Endodermal cell (in vitro differentiated cells): ENCODE data around the gene MPG. TPM values are rescaled to one million over a fixed set of nuclear protein-coding genes. Genes with fewer than 3 reads are reported as not detected.

Experiments used
- DNase-seq: peaks from one replicate; pipeline ENCODE4 v3.0.0-alpha.2; 2017
- H3K27ac ChIP-seq: 2 replicates; pipeline ENCODE4 v1.5.1; 2013; ENCODE audit warnings: mild to moderate bottlenecking, low read depth, low read length, moderate library complexity
- H3K27me3 ChIP-seq: 2 replicates; pipeline ENCODE4 v1.6.1; 2013; ENCODE audit warnings: mild to moderate bottlenecking, low read length, moderate library complexity; ENCODE audit not compliant: insufficient read depth, control insufficient read depth, poor library complexity, severe bottlenecking
- H3K36me3 ChIP-seq: 2 replicates; pipeline ENCODE4 v1.7.0; 2013; ENCODE audit warnings: mild to moderate bottlenecking, low read length, moderate library complexity; ENCODE audit not compliant: control insufficient read depth, insufficient read depth
- H3K4me1 ChIP-seq: one replicate; pipeline ENCODE4 v1.7.0; 2013; ENCODE audit warnings: low read length; ENCODE audit not compliant: control insufficient read depth, insufficient read depth
- H3K4me3 ChIP-seq: 2 replicates; pipeline ENCODE4 v1.5.1; 2013; ENCODE audit warnings: mild to moderate bottlenecking, low read length, moderate library complexity
- H3K9ac ChIP-seq: 2 replicates; pipeline ENCODE4 v1.6.1; 2013; ENCODE audit warnings: mild to moderate bottlenecking, low read length, moderate library complexity; ENCODE audit not compliant: poor library complexity, severe bottlenecking; ENCODE audit errors: extremely low read depth
- H3K9me3 ChIP-seq: 2 replicates; pipeline ENCODE4 v1.6.1; 2013; ENCODE audit warnings: mild to moderate bottlenecking, low read length, moderate library complexity; ENCODE audit not compliant: control insufficient read depth
- H3K27ac Mint-ChIP-seq: 2 replicates; pipeline ENCODE4 v1.8.0; 2020; ENCODE audit warnings: mixed read lengths
- H3K27me3 Mint-ChIP-seq: 2 replicates; pipeline ENCODE4 v1.8.0; 2021; ENCODE audit warnings: mild to moderate bottlenecking, mixed read lengths; ENCODE audit not compliant: insufficient read depth
- H3K36me3 Mint-ChIP-seq: 2 replicates; pipeline ENCODE4 v1.8.0; 2020; ENCODE audit warnings: low read depth, mixed read lengths
- H3K4me1 Mint-ChIP-seq: 2 replicates; pipeline ENCODE4 v1.8.0; 2020; ENCODE audit warnings: mixed read lengths
- H3K4me3 Mint-ChIP-seq: 2 replicates; pipeline ENCODE4 v1.8.0; 2020; ENCODE audit warnings: mild to moderate bottlenecking, moderate library complexity, mixed read lengths
- H3K9me3 Mint-ChIP-seq: 2 replicates; pipeline ENCODE4 v1.8.0; 2020; ENCODE audit warnings: mild to moderate bottlenecking, mixed read lengths
- CTCF ChIP-seq: fragments of 200-600 bp; sonication (generic); conservative IDR thresholded peaks from 2 replicates; pipeline ENCODE4 v1.5.0; 2021; ENCODE audit warnings: antibody characterized with exemption, mild to moderate bottlenecking
- WGBS, 2 experiments: methylation state at CpG; one replicate each; pipeline versions ENCODE4 v1.1.5 to v1.1.7; 2013; ENCODE audit warnings: missing lambda C conversion rate in 2 of 2, mixed read lengths in 1 of 2; ENCODE audit not compliant: insufficient coverage in 1 of 2, insufficient read length in 1 of 2; 5-methylcytosine and 5-hydroxymethylcytosine counted together
- total RNA-seq, 2 donors: library from RNA; stranded (reverse); fragmentation: NEBNext Ultra II Directional in 1 of 2; extraction: Animal tissue kit (Norgen Biotek cat#: 25700) in 1 of 2; gene quantifications; 2 replicates in 1 of 2; 3 replicates in 1 of 2; pipeline ENCODE4 v1.2.1, GENCODE V29; 2021

MPG gene
- total RNA-seq, 2 donors from 2014 or later = 59.9 to 62.2 TPM

GRCh38 chr16:96935-97381, 18.9 kb downstream of the MPG start:
- no peaks in the 10 kb centered on the region for H3K9me3 ChIP-seq
- no peak overlapping the region for H3K27ac Mint-ChIP-seq
- TF ChIP-seq CTCF = peak; percentile 99
- H3K9me3 Mint-ChIP-seq = no peaks in the 10 kb centered on the region
- WGBS, 2 experiments = 21 to 29% methylated on average over 7 to 11 of the region's 11 CpGs
- no peak overlapping the region for H3K27ac ChIP-seq
- H3K4me1 Mint-ChIP-seq = peaks cover 10% of the 10 kb centered on the region
- peaks cover 7% of the 10 kb centered on the region for H3K4me1 ChIP-seq
- no peak overlapping the region for H3K4me3 ChIP-seq
- H3K27me3 ChIP-seq = no peaks in the 10 kb centered on the region
- peak; percentile 98 for DNase-seq
- H3K4me3 Mint-ChIP-seq = no peak overlapping the region
- no peak overlapping the region for H3K9ac ChIP-seq
- H3K27me3 Mint-ChIP-seq = no peaks in the 10 kb centered on the region
- H3K36me3 Mint-ChIP-seq = peaks cover 17% of the 10 kb centered on the region
- H3K36me3 ChIP-seq = peaks cover 5% of the 10 kb centered on the region

- no peak overlapping the region for H3K4me3 Mint-ChIP-seq
- H3K36me3 ChIP-seq = peaks cover 5% of the 10 kb centered on the region
- peaks cover 23% of the 10 kb centered on the region for H3K36me3 Mint-ChIP-seq
- no peaks in the 10 kb centered on the region for H3K27me3 ChIP-seq
- H3K9me3 ChIP-seq = no peaks in the 10 kb centered on the region
- peaks cover 10% of the 10 kb centered on the region for H3K4me1 Mint-ChIP-seq
- H3K27ac ChIP-seq = no peak overlapping the region
- no peaks in the 10 kb centered on the region for H3K9me3 Mint-ChIP-seq
- peaks cover 7% of the 10 kb centered on the region for H3K4me1 ChIP-seq
- H3K27ac Mint-ChIP-seq = no peak overlapping the region
- no peaks in the 10 kb centered on the region for H3K27me3 Mint-ChIP-seq
- H3K9ac ChIP-seq = no peak overlapping the region
- no peak overlapping the region for H3K4me3 ChIP-seq
- peak; percentile 41 for DNase-seq
- TF ChIP-seq CTCF = no peak
- 83 to 90% methylated on average over 3 to 8 of the region's 8 CpGs for WGBS, 2 experiments
Observed at GRCh38 chr16:97822-98221, 19.8 kb downstream of the MPG start.

GRCh38 chr16:100989-101388, 23.0 kb downstream of the MPG start:
- no peak overlapping the region for H3K9ac ChIP-seq
- Mint-ChIP-seq H3K27me3 (no peaks in the 10 kb centered on the region), H3K27ac (no peak overlapping the region), H3K9me3 (no peaks in the 10 kb centered on the region), H3K4me3 (no peak overlapping the region), H3K4me1 (peaks cover 2% of the 10 kb centered on the region), H3K36me3 (peaks cover 28% of the 10 kb centered on the region)
- TF ChIP-seq CTCF = no peak
- no peak overlapping the region for H3K27ac ChIP-seq
- peaks cover 5% of the 10 kb centered on the region for H3K36me3 ChIP-seq
- H3K4me1 ChIP-seq = peaks cover 3% of the 10 kb centered on the region
- no peaks in the 10 kb centered on the region for H3K9me3 ChIP-seq
- WGBS, 2 experiments = 81 to 100% methylated on average over 1 to 5 of the region's 5 CpGs
- no peak overlapping the region for H3K4me3 ChIP-seq
- DNase-seq = peak; percentile 38
- no peaks in the 10 kb centered on the region for H3K27me3 ChIP-seq
